SKM-1 treated with dmso at 0.1 percent for 144 hours (cell line): ENCODE data around the gene TRIM44.

Experiments used
- DNase-seq: peaks from one replicate; lab custom pipeline; 2025; ENCODE audit not compliant: unreplicated experiment; lab: John Stamatoyannopoulos, UW

The TRIM44 gene

GRCh38 chr11:35671396-35672127 is 9.0 kb downstream of the TRIM44 start:
- no peak for DNase-seq

GRCh38 chr11:35672608-35673007 is 10.0 kb downstream of the TRIM44 start:
- no peak for DNase-seq

GRCh38 chr11:35675901-35676610 is 13.5 kb downstream of the TRIM44 start:
- DNase-seq = no peak

- DNase-seq = no peak
These were observed 14.0 kb downstream of the TRIM44 start for GRCh38 chr11:35676611-35676965.

- DNase-seq = no peak
These were observed 15.3 kb downstream of the TRIM44 start for GRCh38 chr11:35677904-35678303.

GRCh38 chr11:35678471-35678870 is 15.9 kb downstream of the TRIM44 start:
- no peak for DNase-seq

GRCh38 chr11:35678975-35679374 is 16.4 kb downstream of the TRIM44 start:
- no peak for DNase-seq

- no peak for DNase-seq
These were observed 17.9 kb downstream of the TRIM44 start for GRCh38 chr11:35680506-35680905.

- DNase-seq = no peak
These were observed 18.7 kb downstream of the TRIM44 start for GRCh38 chr11:35681163-35681767.

GRCh38 chr11:35682230-35683173 is 19.9 kb downstream of the TRIM44 start:
- DNase-seq = no peak

- DNase-seq = no peak
These were observed 21.3 kb downstream of the TRIM44 start for GRCh38 chr11:35683728-35684339.

- no peak for DNase-seq
These were observed 25.4 kb downstream of the TRIM44 start for GRCh38 chr11:35688023-35688422.

- DNase-seq = no peak
These were observed 26.8 kb downstream of the TRIM44 start for GRCh38 chr11:35689081-35689996.

GRCh38 chr11:35702126-35702525 is 39.6 kb downstream of the TRIM44 start:
- no peak for DNase-seq

- DNase-seq = no peak
These were observed 46.8 kb downstream of the TRIM44 start for GRCh38 chr11:35709376-35709775.

- DNase-seq = no peak
These were observed 48.8 kb downstream of the TRIM44 start for GRCh38 chr11:35711173-35711910.

- no peak for DNase-seq
These were observed 49.3 kb downstream of the TRIM44 start for GRCh38 chr11:35711924-35712323.

GRCh38 chr11:35712533-35712932 is 50.0 kb downstream of the TRIM44 start:
- DNase-seq = no peak
